CD14-positive monocyte (primary cell): Measurements from ENCODE around the gene UGDH. TPM values are rescaled to one million over a fixed set of nuclear protein-coding genes. Genes with fewer than 3 reads are reported as not detected.

ENCODE experiments used
- DNase-seq, 3 donors: peaks; one replicate each; pipeline ENCODE4 v3.0.0-alpha.2; 2011 to 2022
- H2AFZ ChIP-seq: 2 replicates; pipeline ENCODE4 v1.6.0; 2012; ENCODE audit warnings: mild to moderate bottlenecking, low read depth, low read length, inconsistent platforms; ENCODE audit not compliant: insufficient read depth, poor library complexity, severe bottlenecking
- H3K27ac ChIP-seq, 2 donors: 1 replicate in 1 of 2; 2 replicates in 1 of 2; pipeline ENCODE4 v1.5.1; 2012 to 2013; ENCODE audit warnings: low read length in 2 of 2, control low read depth in 1 of 2, inconsistent platforms in 1 of 2, low read depth in 1 of 2, mild to moderate bottlenecking in 1 of 2
- H3K27me3 ChIP-seq, 2 donors: one replicate each; pipeline versions ENCODE4 v1.6.0 to v1.6.1; 2011 to 2013; ENCODE audit warnings: low read length in 2 of 2; ENCODE audit not compliant: control insufficient read depth in 2 of 2, insufficient read depth in 2 of 2
- H3K36me3 ChIP-seq, 2 donors: replicated peaks in 1 of 2; 1 replicate in 1 of 2; 2 replicates in 1 of 2; pipeline versions ENCODE4 v1.5.1 to v1.6.1; 2012 to 2013; ENCODE audit warnings: low read length in 2 of 2, control low read depth in 1 of 2, inconsistent platforms in 1 of 2, mild to moderate bottlenecking in 1 of 2; ENCODE audit not compliant: insufficient read depth in 2 of 2, control insufficient read depth in 1 of 2
- H3K4me1 ChIP-seq, 2 donors: 1 replicate in 1 of 2; 2 replicates in 1 of 2; pipeline versions ENCODE4 v1.5.1 to v1.6.1; 2012 to 2013; ENCODE audit warnings: low read length in 2 of 2, control low read depth in 1 of 2, inconsistent platforms in 1 of 2, mild to moderate bottlenecking in 1 of 2, moderate library complexity in 1 of 2; ENCODE audit not compliant: insufficient read depth in 2 of 2, control insufficient read depth in 1 of 2
- H3K4me2 ChIP-seq: replicated peaks from 2 replicates; pipeline ENCODE3; 2012; ENCODE audit warnings: low read length, moderate library complexity, mild to moderate bottlenecking; ENCODE audit not compliant: poor library complexity, severe bottlenecking; ENCODE audit errors: extremely low read depth
- H3K4me3 ChIP-seq, 3 experiments: fragments of 200-600 bp in 1 of 3; sonication (generic) in 1 of 3; replicated peaks in 1 of 3; 1 replicate in 2 of 3; 2 replicates in 1 of 3; pipeline ENCODE4 v1.5.1; 2011 to 2013; ENCODE audit warnings: low read length in 3 of 3, mild to moderate bottlenecking in 3 of 3, control low read depth in 2 of 3, low read depth in 2 of 3, inconsistent platforms in 1 of 3, moderate library complexity in 1 of 3
- H3K79me2 ChIP-seq: 2 replicates; pipeline ENCODE4 v1.6.0; 2012; ENCODE audit warnings: mild to moderate bottlenecking, control low read depth, inconsistent platforms, low read length, moderate library complexity; ENCODE audit not compliant: insufficient read depth
- H3K9ac ChIP-seq: 2 replicates; pipeline ENCODE4 v1.6.0; 2017; ENCODE audit warnings: low read length, mild to moderate bottlenecking; ENCODE audit not compliant: insufficient read depth, poor library complexity, severe bottlenecking
- H3K9me3 ChIP-seq, 2 donors: replicated peaks in 1 of 2; 1 replicate in 1 of 2; 2 replicates in 1 of 2; pipeline versions ENCODE4 v1.5.1 to v1.6.1; 2012 to 2013; ENCODE audit warnings: low read length in 2 of 2, control low read depth in 1 of 2; ENCODE audit not compliant: control insufficient read depth in 1 of 2, insufficient read depth in 1 of 2
- H4K20me1 ChIP-seq: 2 replicates; pipeline ENCODE4 v1.6.0; 2012; ENCODE audit warnings: mild to moderate bottlenecking, low read length, control low read depth, moderate library complexity; ENCODE audit not compliant: insufficient read depth
- H3K27ac Mint-ChIP-seq, 7 donors: one replicate each; pipeline ENCODE4 v1.8.0; 2020; ENCODE audit warnings: mild to moderate bottlenecking in 7 of 7, mixed read lengths in 7 of 7, moderate library complexity in 6 of 7, inconsistent platforms in 2 of 7
- H3K27me3 Mint-ChIP-seq, 3 donors: one replicate each; pipeline ENCODE4 v1.8.0; 2021 to 2022; ENCODE audit warnings: low read depth in 3 of 3, mild to moderate bottlenecking in 3 of 3, mixed read lengths in 3 of 3, moderate library complexity in 3 of 3, inconsistent platforms in 1 of 3
- H3K36me3 Mint-ChIP-seq, 2 donors: one replicate each; pipeline ENCODE4 v1.8.0; 2020; ENCODE audit warnings: mixed read lengths in 2 of 2, inconsistent platforms in 1 of 2, mild to moderate bottlenecking in 1 of 2
- H3K4me1 Mint-ChIP-seq: one replicate; pipeline ENCODE4 v1.8.0; 2020; ENCODE audit warnings: mild to moderate bottlenecking, mixed read lengths
- H3K4me3 Mint-ChIP-seq, 2 donors: one replicate each; pipeline ENCODE4 v1.8.0; 2020; ENCODE audit warnings: mild to moderate bottlenecking in 2 of 2, mixed read lengths in 2 of 2, moderate library complexity in 1 of 2
- H3K9me3 Mint-ChIP-seq, 7 donors: one replicate each; pipeline ENCODE4 v1.8.0; 2020 to 2022; ENCODE audit warnings: mixed read lengths in 7 of 7, mild to moderate bottlenecking in 6 of 7, moderate library complexity in 6 of 7, inconsistent platforms in 2 of 7
- WGBS: methylation state at CpG from one replicate; pipeline ENCODE4 v1.1.5; 2013; ENCODE audit warnings: missing lambda C conversion rate; ENCODE audit not compliant: insufficient coverage; 5-methylcytosine and 5-hydroxymethylcytosine counted together
- intact Hi-C, 2 donors: fragments of 100-400 bp; cut with micrococcal nuclease; formaldehyde crosslinking; loops; one replicate each; pipeline versions ENCODE4 v1.15.0 to v1.15.1; 2023
- polyA plus RNA-seq, 3 donors: library from polyadenylated mRNA; depleted of rRNA in 1 of 3; unstranded in 2 of 3; stranded (reverse) in 1 of 3; fragments of 300-500 nt in 2 of 3; fragments of >200 nt in 1 of 3; fragmentation: Illumina TruSeq in 2 of 3; gene quantifications; 1 replicate in 2 of 3; 2 replicates in 1 of 3; pipeline ENCODE4 v1.2.3, GENCODE V29; 2012 to 2021
- TF ChIP-seq, protein P1 (sequence below): fragments of 200-600 bp; IDR thresholded peaks from one replicate; pipeline ENCODE4 v1.8.0; 2022; ENCODE audit warnings: antibody characterized with exemption, mild to moderate bottlenecking

Gene UGDH
- polyA plus RNA-seq, 3 donors, result 4.6 to 19.7 (median 16.7) TPM

DNA sequence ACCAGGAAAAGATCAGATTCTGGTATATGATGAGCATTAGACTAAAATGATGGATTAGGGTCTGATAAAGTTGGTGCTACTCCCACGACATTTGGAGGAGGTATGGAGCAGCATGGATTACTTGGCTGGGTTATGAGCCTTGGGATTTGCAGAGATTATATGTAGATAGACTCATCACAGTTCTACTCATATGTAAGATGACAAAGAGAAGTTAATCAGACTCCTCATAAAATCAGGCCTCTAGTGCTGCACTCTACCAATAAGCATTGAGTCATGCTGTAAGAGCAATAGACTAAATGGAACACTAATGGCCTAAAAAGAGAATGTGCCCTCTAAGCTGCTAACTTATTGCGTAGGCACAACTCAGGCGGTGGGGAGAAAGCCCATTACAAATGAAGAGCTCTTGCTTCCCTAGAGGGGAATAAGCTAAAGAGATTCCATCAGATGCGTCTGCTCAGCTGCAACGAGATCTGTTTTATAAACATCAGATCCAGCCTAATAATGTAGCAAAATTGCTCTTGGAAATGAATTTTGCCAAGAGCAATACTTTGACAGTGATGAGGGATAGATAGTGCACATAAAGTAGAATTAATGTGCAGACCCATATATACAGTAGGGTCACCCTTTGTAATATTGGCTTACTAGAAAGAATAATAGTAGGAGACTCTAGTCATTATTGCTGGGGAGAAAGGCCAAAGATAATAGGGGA, 50.9 kb downstream of the UGDH start:
- Mint-ChIP-seq H3K4me3 (no peak overlapping the region), H3K27me3 (no peaks in the 10 kb centered on the region), H3K27ac (no peak overlapping the region), H3K36me3 (peaks cover 22 to 36% of the 10 kb centered on the region in 2 donors), H3K9me3 (no peaks in the 10 kb centered on the region), H3K4me1 (peaks cover 15% of the 10 kb centered on the region)
- no peak overlapping the region for H3K9ac ChIP-seq
- no peak for DNase-seq
- H3K4me1 ChIP-seq, result peaks cover 10 to 12% of the 10 kb centered on the region in 2 donors
- no peaks in the 10 kb centered on the region for H3K27me3 ChIP-seq
- H3K79me2 ChIP-seq, result no peaks in the 10 kb centered on the region
- WGBS, result 100% methylated on average over 1 of the region's 5 CpGs
- no peak overlapping the region for H2AFZ ChIP-seq
- intact Hi-C loops, result no loop called here
- no peaks in the 10 kb centered on the region for H4K20me1 ChIP-seq
- no peak overlapping the region for H3K4me2 ChIP-seq
- peaks cover 14 to 41% of the 10 kb centered on the region in 2 donors for H3K36me3 ChIP-seq
- no peaks in the 10 kb centered on the region for H3K9me3 ChIP-seq
- TF ChIP-seq, protein P1, sequence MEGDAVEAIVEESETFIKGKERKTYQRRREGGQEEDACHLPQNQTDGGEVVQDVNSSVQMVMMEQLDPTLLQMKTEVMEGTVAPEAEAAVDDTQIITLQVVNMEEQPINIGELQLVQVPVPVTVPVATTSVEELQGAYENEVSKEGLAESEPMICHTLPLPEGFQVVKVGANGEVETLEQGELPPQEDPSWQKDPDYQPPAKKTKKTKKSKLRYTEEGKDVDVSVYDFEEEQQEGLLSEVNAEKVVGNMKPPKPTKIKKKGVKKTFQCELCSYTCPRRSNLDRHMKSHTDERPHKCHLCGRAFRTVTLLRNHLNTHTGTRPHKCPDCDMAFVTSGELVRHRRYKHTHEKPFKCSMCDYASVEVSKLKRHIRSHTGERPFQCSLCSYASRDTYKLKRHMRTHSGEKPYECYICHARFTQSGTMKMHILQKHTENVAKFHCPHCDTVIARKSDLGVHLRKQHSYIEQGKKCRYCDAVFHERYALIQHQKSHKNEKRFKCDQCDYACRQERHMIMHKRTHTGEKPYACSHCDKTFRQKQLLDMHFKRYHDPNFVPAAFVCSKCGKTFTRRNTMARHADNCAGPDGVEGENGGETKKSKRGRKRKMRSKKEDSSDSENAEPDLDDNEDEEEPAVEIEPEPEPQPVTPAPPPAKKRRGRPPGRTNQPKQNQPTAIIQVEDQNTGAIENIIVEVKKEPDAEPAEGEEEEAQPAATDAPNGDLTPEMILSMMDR, result no peak
- H3K27ac ChIP-seq, result no peak overlapping the region
- no peak overlapping the region for H3K4me3 ChIP-seq

DNA sequence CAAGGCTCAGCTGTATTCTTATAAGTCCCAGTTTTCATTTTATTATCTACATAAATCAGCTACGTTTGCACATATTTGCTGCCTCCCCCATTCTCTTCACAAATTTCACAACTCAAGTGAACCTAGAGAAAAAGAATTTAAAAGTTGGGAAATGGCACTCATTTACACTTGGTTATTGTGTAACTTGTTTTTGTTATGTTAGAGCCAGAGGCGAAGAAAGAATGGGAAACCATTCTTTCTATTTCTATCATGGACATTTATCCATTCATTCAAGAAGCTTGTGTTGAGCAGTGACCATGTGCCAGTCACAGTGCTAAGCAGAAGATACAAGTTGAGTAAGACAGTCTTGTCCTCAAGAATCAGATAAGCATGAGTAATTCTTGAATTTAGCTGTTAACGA, 54.8 kb downstream of the UGDH start:
- no peak for DNase-seq
- H3K36me3 ChIP-seq, result peaks cover 16 to 37% of the 10 kb centered on the region in 2 donors
- H3K79me2 ChIP-seq, result no peaks in the 10 kb centered on the region
- Mint-ChIP-seq H3K9me3 (no peaks in the 10 kb centered on the region), H3K36me3 (peaks cover 22 to 38% of the 10 kb centered on the region in 2 donors), H3K27ac (no peak overlapping the region), H3K4me3 (no peak overlapping the region), H3K4me1 (peaks cover 11% of the 10 kb centered on the region), H3K27me3 (no peaks in the 10 kb centered on the region)
- H3K27me3 ChIP-seq, result no peaks in the 10 kb centered on the region
- WGBS, result no CpG with 5 or more reads among the region's 3 CpGs
- H3K9ac ChIP-seq, result no peak overlapping the region
- H2AFZ ChIP-seq, result no peak overlapping the region
- H3K9me3 ChIP-seq, result no peaks in the 10 kb centered on the region
- no peak overlapping the region for H3K4me3 ChIP-seq
- TF ChIP-seq, protein P1, result no peak
- no peaks in the 10 kb centered on the region for H4K20me1 ChIP-seq
- no peak overlapping the region for H3K27ac ChIP-seq
- no peak overlapping the region for H3K4me2 ChIP-seq
- H3K4me1 ChIP-seq, result peaks cover 7 to 10% of the 10 kb centered on the region in 2 donors
- intact Hi-C loops, result no loop called here
